GM12865 (cell line): ENCODE results near the gene SCYGR5.

Experiments
- DNase-seq: peaks from one replicate; pipeline ENCODE4 v3.0.0; 2010; ENCODE audit warnings: low read depth
- H3K4me3 ChIP-seq: 2 replicates; pipeline ENCODE4 v1.5.1; 2011; ENCODE audit warnings: mild to moderate bottlenecking, low read depth, low read length, control low read depth
- CTCF ChIP-seq: IDR thresholded peaks from 2 replicates; pipeline ENCODE4 v1.5.1; 2011; ENCODE audit warnings: low read length, control low read depth, low read depth, inconsistent platforms; ENCODE audit not compliant: insufficient read depth; ENCODE audit errors: missing control alignments

The SCYGR5 gene

GRCh38 chr2:227703961-227704360 is 37.4 kb downstream of the SCYGR5 start:
- TF ChIP-seq CTCF = no peak
- no peak overlapping the region for H3K4me3 ChIP-seq
- no peak for DNase-seq

GRCh38 chr2:227706859-227707258 is 40.3 kb downstream of the SCYGR5 start:
- no peak for TF ChIP-seq CTCF
- DNase-seq = no peak
- H3K4me3 ChIP-seq = no peak overlapping the region

DNA sequence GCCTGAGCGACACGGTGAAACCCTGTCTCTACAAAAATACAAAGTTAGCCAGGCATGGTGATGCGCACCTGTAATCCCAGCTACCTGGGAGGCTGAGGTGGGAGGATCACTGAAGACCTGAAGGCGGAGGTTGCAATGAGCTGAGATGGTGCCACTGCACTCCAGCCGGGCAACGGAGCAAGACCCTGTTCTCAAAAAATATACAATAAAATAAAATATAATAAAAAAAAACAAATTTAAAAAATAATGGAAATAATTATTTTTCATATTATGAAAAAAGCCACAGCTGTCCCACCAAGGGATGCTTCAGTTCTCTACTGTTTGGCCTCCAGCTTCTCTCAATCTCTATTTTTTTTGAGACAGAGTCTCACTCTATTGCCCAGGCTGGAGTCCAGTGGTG is 40.8 kb downstream of the SCYGR5 start:
- no peak overlapping the region for H3K4me3 ChIP-seq
- DNase-seq = no peak
- no peak for TF ChIP-seq CTCF

GRCh38 chr2:227710986-227711385 is 44.4 kb downstream of the SCYGR5 start:
- no peak overlapping the region for H3K4me3 ChIP-seq
- no peak for DNase-seq
- TF ChIP-seq CTCF = no peak

- TF ChIP-seq CTCF = no peak
- no peak overlapping the region for H3K4me3 ChIP-seq
- no peak for DNase-seq
Measured at GRCh38 chr2:227713291-227713690, 46.7 kb downstream of the SCYGR5 start.

DNA sequence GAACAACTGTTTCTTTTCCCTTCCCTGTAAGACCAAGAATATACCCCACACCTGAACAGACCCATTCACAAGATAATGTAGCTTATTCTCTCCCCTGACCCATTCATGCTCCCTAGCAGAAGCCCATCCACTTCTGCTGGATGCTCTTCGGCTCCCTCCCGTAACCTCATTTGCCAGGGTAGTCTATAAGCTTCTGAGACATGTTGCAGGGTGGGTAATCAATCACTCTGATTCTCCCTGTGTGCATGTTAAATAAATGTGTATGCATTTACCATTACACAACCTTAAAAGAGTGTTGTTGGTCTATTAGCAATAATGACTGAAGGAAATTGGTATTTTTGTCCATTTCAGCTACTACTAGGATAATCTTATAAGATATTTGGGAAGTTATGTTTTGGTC is 49.9 kb downstream of the SCYGR5 start:
- TF ChIP-seq CTCF = no peak

More for the DNA sequence above, 49.9 kb downstream of the SCYGR5 start:
- no peak for DNase-seq
- H3K4me3 ChIP-seq = no peak overlapping the region
